LNCaP clone FGC (cell line): ENCODE measurements around the gene ANGPTL2.

Source experiments
- DNase-seq: peaks from one replicate; pipeline ENCODE4 v3.0.0-alpha.2; 2011; ENCODE audit warnings: low read depth
- H3K4me3 ChIP-seq: 2 replicates; pipeline ENCODE4 v1.5.1; 2011; ENCODE audit warnings: mild to moderate bottlenecking, low read depth, low read length, control low read depth
- TF ChIP-seq, protein P1 (sequence below): IDR thresholded peaks from 2 replicates; pipeline ENCODE4 v1.5.1; 2012; ENCODE audit warnings: mild to moderate bottlenecking; ENCODE audit not compliant: control insufficient read depth, insufficient read depth; ENCODE audit errors: extremely low read depth

The ANGPTL2 gene

DNA sequence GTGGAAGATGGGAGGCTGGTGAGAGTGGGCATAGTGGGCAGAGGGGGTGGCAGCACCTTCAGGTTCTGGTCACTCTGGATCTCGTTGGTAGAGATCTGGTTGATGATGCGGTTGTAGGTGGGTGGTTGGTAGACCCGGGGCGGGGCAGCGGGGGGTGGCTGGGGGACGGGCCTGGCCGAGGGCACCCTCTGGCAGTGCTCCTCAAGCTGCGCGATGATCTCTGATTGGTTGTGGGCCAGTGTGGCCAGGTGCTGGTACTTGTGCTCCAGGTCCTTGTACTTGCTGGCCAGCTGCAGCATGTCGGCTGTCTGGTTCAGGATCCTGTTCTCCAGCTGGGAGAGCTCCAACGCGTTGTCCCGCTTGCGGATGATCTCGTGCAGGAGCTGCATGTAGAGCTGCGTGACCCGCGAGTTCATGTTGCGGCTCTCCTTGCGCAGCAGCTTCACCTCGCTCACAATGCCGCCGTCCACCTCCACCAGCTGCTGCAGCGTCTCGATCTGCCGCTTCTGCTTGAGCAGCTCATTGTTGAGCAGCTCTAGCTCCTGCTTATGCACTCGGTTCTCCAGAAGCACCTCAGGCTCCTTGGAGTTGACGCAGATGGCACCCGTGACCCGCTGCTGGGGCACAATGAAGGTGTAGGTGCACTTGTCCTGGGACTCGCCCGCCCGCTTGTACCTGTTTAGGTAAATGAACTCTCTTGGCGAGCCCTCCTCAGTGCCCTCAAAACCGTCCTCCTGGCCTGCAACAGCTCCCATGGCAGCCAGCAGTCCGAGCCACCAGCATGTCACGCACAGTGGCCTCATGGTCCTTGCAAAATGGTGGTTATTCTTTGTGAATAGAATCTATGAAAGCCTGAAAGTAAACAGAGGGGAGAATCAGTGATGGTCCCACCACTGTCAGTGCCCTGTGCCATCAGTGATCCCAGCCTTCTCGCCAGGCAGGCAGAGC, 14.2 kb downstream of the ANGPTL2 start:
- TF ChIP-seq, protein P1, sequence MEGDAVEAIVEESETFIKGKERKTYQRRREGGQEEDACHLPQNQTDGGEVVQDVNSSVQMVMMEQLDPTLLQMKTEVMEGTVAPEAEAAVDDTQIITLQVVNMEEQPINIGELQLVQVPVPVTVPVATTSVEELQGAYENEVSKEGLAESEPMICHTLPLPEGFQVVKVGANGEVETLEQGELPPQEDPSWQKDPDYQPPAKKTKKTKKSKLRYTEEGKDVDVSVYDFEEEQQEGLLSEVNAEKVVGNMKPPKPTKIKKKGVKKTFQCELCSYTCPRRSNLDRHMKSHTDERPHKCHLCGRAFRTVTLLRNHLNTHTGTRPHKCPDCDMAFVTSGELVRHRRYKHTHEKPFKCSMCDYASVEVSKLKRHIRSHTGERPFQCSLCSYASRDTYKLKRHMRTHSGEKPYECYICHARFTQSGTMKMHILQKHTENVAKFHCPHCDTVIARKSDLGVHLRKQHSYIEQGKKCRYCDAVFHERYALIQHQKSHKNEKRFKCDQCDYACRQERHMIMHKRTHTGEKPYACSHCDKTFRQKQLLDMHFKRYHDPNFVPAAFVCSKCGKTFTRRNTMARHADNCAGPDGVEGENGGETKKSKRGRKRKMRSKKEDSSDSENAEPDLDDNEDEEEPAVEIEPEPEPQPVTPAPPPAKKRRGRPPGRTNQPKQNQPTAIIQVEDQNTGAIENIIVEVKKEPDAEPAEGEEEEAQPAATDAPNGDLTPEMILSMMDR = no peak
- DNase-seq = no peak
- no peak overlapping the region for H3K4me3 ChIP-seq

DNA sequence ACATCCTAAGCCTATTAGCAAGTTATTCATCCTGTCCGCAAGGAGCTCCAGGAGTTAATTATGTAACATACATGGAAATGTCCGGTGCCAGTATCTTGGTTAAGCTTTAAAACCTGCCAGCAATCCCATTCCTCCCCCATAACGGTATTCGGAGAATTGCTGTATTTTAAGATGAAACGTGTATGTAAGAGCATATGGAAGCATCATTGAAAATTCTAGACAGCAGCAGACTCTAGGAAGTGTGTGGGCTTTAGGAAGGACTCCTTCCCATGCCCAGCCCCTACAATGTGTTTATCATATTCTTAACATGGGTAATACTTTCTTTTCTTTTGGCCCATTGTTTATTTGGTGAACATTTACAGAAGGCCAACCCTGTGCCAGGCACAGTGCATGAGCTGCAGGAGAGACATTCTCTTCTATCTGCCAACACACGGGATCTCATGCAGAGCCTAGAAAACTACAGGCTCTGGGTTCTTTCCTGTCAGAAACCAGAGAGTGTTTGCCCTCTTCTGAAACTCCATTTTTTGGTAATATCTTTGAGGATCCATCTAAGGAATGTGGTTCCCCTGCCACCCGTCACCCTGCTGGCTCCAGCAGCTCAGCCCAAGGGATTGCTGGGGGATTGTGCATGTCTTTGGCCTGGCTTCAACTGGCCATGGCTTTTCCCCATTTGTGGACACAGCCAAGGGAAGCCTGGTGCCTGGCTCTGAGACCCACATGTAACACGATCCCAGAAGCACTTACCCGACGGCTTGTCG, 15.1 kb downstream of the ANGPTL2 start:
- TF ChIP-seq, protein P1 = no peak
- H3K4me3 ChIP-seq = no peak overlapping the region

DNA sequence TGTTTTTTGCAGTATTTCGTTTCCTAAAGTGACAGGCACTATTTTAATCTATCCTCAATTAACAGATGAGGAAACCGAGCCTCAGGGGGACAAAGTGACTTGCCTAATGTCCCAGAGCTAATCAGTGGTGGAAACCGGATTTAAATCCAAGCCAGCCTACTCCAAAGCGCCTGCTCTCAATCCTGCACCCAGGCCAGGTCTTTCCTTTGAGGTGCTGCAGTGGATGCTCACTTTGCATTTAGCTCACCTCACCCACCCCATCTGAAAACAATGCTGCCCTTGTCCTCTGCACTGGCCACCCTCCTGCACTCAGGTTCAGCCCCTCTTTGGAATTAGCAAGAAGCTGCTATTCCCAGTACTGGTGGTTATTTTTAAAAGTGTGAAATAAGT, 16.0 kb downstream of the ANGPTL2 start:
- TF ChIP-seq, protein P1 = no peak
- H3K4me3 ChIP-seq = no peak overlapping the region
- DNase-seq = no peak

More for the DNA sequence above, 15.1 kb downstream of the ANGPTL2 start:
- DNase-seq = no peak

DNA sequence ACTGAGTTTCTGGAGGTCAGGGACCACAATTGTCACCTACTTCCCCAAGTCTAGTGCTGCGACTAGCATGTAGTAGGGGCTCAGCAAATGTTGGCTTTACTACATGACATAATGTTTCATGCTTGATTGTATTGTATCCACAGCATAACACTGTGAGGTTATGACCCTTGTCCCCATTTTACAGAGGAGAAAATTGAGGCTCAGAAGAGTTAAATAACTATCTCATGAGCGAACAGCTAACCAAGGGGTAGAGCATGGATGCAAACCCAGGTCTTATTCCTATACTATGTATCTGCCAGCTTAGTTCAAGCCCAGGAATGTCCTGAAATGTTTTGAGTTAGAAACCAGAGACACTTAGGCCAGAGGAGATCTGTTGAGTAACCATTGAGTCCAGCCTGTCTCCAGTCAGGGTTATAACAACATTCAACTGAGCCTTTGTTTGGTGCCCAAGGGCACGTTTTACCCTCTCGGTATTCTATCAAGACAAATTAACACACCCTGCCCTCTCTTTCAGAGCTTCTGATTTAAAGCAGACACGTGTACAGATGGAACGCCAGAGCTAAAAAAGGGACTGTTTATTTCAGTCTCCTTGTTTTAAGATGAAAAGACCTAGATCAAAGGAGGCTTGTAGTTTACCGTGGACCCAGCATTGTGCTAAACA, 16.5 kb downstream of the ANGPTL2 start:
- TF ChIP-seq, protein P1 = no peak
- H3K4me3 ChIP-seq = no peak overlapping the region
- no peak for DNase-seq

DNA sequence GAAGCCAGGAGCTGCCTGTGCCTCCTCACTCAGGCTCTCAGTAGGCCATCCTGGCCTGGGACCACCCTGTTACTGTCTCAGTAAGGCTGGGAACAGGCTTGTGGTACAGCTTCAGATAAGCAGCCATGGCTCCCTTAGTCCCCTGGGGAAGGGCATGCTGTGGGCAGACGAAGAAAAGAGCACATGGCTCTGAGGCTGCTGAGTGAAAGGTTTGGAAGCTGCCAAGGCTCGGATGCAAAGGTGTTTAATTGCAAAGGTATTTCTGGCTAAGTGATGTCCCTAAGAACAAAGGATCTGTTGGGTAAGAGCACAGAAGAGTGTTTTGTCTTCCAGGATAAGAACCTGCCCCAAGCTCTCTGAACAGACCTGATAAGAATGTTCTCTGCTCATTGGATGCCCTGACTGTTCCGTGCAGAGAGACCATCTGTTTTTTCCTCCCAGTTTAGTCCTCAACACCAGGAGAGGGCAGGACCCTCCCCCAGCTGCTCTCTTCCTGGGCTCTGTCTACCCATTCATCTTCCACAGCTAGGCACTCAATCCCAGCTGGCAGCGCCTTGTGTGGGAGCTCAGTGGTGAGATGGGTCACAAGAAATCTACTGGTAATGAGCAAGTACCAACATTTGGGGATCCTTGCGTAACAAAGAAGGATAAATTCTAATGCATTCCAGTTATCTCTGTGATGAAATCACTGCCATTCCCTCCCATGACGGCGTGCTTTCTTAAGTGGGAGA, 17.7 kb downstream of the ANGPTL2 start:
- no peak overlapping the region for H3K4me3 ChIP-seq
- TF ChIP-seq, protein P1 = no peak
- no peak for DNase-seq

DNA sequence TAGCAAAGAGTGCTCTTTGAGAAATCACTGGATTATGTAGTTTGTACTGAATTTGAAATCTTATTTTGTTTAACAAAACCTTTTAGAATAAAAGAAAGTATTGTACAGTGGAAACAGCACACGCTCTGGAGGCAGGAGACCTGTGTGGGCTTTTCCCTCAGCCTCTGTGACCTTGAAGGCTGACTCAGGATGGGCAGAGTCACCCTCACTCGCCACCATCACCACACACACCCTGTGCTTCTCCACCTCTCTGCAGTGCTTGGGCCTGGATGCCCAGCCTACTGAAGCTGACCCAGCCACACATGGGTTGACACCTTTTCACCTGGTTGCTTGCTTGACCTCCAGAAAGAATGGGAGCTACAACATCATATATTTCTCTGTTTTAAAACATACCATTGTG, 19.6 kb downstream of the ANGPTL2 start:
- DNase-seq = no peak
- no peak overlapping the region for H3K4me3 ChIP-seq
- TF ChIP-seq, protein P1 = no peak
